ENCODE results near the gene PTGS1. TPM values are rescaled to one million over a fixed set of nuclear protein-coding genes. Genes with fewer than 3 reads are reported as not detected.

PTGS1 gene
- total and polyA plus RNA-seq, 2 of the 8 experiments (the other 6 are each of a cell fraction or from before 2014, with no cell fraction given), result 1.1 to 1.9 TPM

GRCh38 chr9:122386311-122386872 is 15.6 kb downstream of the PTGS1 start:
- Histone ChIP-seq H4K5ac (ENCODE audit: insufficient read length, low read depth, low read length) (no peak overlapping the region), H3K18ac (ENCODE audit: extremely low read depth, low read length) (no peak overlapping the region), H2BK20ac (ENCODE audit: low read length) (no peak overlapping the region), H2BK12ac (ENCODE audit: low read depth, low read length) (no peak overlapping the region), H3K4me1 (replicated peaks in 1 of 4; ENCODE audit: control insufficient read depth in 3 of 4, insufficient read depth in 4 of 4, low read length in 3 of 4) (peaks cover 0 to 4% (median under 1%) of the 10 kb centered on the region in 4 experiments; a peak in 3 of 7 replicates), H3K4me3 (ENCODE audit: extremely low read depth in 1 of 4, insufficient read depth in 2 of 4, low read depth in 3 of 4, low read length in 4 of 4) (no peak overlapping the region), H3K14ac (ENCODE audit: insufficient read length) (no peak overlapping the region), H4K91ac (replicated peaks; ENCODE audit: insufficient read length, low read length) (no peak overlapping the region), H3K9me3 (ENCODE audit: insufficient read depth in 2 of 2, low read depth in 1 of 2, low read length in 1 of 2) (no peaks in the 10 kb centered on the region), H3K36me3 (ENCODE audit: control insufficient read depth in 2 of 4, insufficient read depth in 4 of 4, low read length in 3 of 4) (no peaks in the 10 kb centered on the region), H4K20me1 (replicated peaks in 1 of 2; ENCODE audit: control insufficient read depth in 1 of 2, insufficient read depth in 2 of 2, low read length in 2 of 2) (no peaks in the 10 kb centered on the region), H2AK5ac (ENCODE audit: low read depth, low read length) (no peak overlapping the region), H3K27me3 (replicated peaks in 1 of 4; ENCODE audit: control insufficient read depth in 3 of 4, extremely low read depth in 1 of 4, insufficient read depth in 3 of 4, low read length in 3 of 4) (no peaks in the 10 kb centered on the region; a peak in 1 of 7 replicates), H2AFZ (ENCODE audit: low read length) (no peak overlapping the region), H3K79me1 (ENCODE audit: low read depth, low read length) (no peaks in the 10 kb centered on the region), H2BK120ac (replicated peaks; ENCODE audit: low read depth, low read length) (no peak overlapping the region), H3K4ac (replicated peaks; ENCODE audit: insufficient read length, low read depth, low read length) (no peak overlapping the region), H3K79me2 (ENCODE audit: control insufficient read depth in 1 of 2, insufficient read depth in 2 of 2, low read length in 2 of 2) (no peaks in the 10 kb centered on the region), H3K23me2 (ENCODE audit: low read depth, low read length) (peaks cover 2% of the 10 kb centered on the region; the same call in 1 of the 2 replicates), H3K9ac (replicated peaks in 1 of 4; ENCODE audit: extremely low read depth in 1 of 4, low read depth in 3 of 4, low read length in 3 of 4) (no peak overlapping the region), H4K8ac (ENCODE audit: extremely low read depth, insufficient read depth, low read length) (no peak overlapping the region), H3K27ac (ENCODE audit: low read depth, low read length) (no peak overlapping the region), H2BK15ac (ENCODE audit: low read length) (no peak overlapping the region), H3K56ac (replicated peaks; ENCODE audit: insufficient read length, low read depth, low read length) (no peak overlapping the region), H2BK5ac (ENCODE audit: low read depth, low read length) (no peak overlapping the region), H3K4me2 (ENCODE audit: insufficient read depth in 1 of 2, low read depth in 2 of 2, low read length in 2 of 2) (no peak overlapping the region), H3K23ac (ENCODE audit: insufficient read length) (no peak overlapping the region)
- no peak for FAIRE-seq
- CTCF ChIA-PET (ENCODE audit: partially characterized antibody), result interaction anchor here (1.5 kb wide), 1 partner anchor 77 kb away, joined by 3 read pairs; no protein-coding TSS in a partner anchor
- no peak for TF ChIP-seq JUN (IDR thresholded peaks at IDR 0.05; ENCODE audit: low read depth, low read length)
- no peak for TF ChIP-seq YY1 (IDR thresholded peaks at IDR 0.05; ENCODE audit: low read depth, low read length)
- no peak for TF ChIP-seq CBX5 (IDR thresholded peaks at IDR 0.05; ENCODE audit: low read depth, low read length)
- TF ChIP-seq SP1 (IDR thresholded peaks at IDR 0.05; ENCODE audit: low read depth, low read length), result no peak
- TF ChIP-seq SIRT6 (IDR thresholded peaks at IDR 0.05; ENCODE audit: low read length), result no peak
- TF ChIP-seq CREB1 (IDR thresholded peaks at IDR 0.05), result no peak
- TF ChIP-seq EP300 (IDR thresholded peaks at IDR 0.05; ENCODE audit: borderline replicate concordance in 1 of 2, low read depth in 2 of 2, low read length in 2 of 2), result no peak
- POLR2A ChIA-PET (ENCODE audit: partially characterized antibody), result no interaction called here
- DNase-seq (ENCODE audit: low read depth in 1 of 2, low spot score in 2 of 2), result peak in 1 of 2 experiments; percentile 22
- 93% methylated on average over 8 of the region's 8 CpGs; no CpG with 5 or more reads in 1 of the 2 experiments for WGBS, 2 experiments (ENCODE audit: extremely low coverage in 1 of 2, insufficient coverage in 1 of 2, insufficient read length in 1 of 2, insufficient replicate concordance in 2 of 2, low coverage in 1 of 2, low lambda C conversion rate in 2 of 2, missing lambda C conversion rate in 1 of 2)

Data from H1 (cell line).